Measurements from ENCODE around the gene RASSF3.

DNA sequence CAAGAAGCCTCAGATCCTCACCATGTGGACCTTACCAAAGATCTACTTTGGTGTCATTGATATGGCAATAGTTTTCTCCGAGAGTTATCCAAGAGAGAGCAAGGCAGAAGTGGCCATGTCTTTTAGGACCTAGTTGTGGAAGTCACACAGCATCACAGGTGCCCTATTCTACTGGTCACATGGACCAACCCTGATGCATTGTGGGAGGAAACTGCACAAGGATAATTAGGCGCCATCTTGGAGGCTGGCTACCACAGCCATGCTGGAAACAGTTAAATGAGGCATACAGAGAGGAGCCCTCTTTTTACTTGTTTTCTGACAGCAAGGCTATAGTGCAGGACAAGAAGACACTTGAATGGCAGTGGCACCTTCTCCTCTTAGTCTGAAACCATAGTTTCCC lies 99.1 kb downstream of the RASSF3 start:
- TF ChIP-seq, protein P1, sequence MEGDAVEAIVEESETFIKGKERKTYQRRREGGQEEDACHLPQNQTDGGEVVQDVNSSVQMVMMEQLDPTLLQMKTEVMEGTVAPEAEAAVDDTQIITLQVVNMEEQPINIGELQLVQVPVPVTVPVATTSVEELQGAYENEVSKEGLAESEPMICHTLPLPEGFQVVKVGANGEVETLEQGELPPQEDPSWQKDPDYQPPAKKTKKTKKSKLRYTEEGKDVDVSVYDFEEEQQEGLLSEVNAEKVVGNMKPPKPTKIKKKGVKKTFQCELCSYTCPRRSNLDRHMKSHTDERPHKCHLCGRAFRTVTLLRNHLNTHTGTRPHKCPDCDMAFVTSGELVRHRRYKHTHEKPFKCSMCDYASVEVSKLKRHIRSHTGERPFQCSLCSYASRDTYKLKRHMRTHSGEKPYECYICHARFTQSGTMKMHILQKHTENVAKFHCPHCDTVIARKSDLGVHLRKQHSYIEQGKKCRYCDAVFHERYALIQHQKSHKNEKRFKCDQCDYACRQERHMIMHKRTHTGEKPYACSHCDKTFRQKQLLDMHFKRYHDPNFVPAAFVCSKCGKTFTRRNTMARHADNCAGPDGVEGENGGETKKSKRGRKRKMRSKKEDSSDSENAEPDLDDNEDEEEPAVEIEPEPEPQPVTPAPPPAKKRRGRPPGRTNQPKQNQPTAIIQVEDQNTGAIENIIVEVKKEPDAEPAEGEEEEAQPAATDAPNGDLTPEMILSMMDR (IDR thresholded peaks at IDR 0.05), result no peak
- TF ChIP-seq POLR2A (IDR thresholded peaks at IDR 0.05), result no peak
